ENCODE measurements around the gene COL9A3. TPM values are rescaled to one million over a fixed set of nuclear protein-coding genes. Genes with fewer than 3 reads are reported as not detected.
A peak's percentile ranks its signal among the peaks of the same experiment; 100 is the strongest.

The COL9A3 gene
- total RNA-seq, 1 experiment from 2014 or later, result 150 TPM

GRCh38 chr20:62772103-62772611, 44.7 kb upstream of the COL9A3 start:
- no peaks in the 10 kb centered on the region for H4K20me1 ChIP-seq (ENCODE audit: control insufficient read depth, insufficient read depth, insufficient read length)
- no peak overlapping the region for H2BK15ac ChIP-seq (ENCODE audit: low read depth, low read length)
- H3K27ac ChIP-seq (ENCODE audit: insufficient read length, low read depth, low read length), result no peak overlapping the region
- H3K4me2 ChIP-seq (ENCODE audit: insufficient read depth, insufficient read length, low read length), result no peak overlapping the region
- H3K9ac ChIP-seq (ENCODE audit: extremely low read depth, insufficient read length, low read length), result no peak overlapping the region
- no peak overlapping the region for H4K5ac ChIP-seq (ENCODE audit: insufficient read length, low read depth, low read length)
- H2AFZ ChIP-seq (ENCODE audit: low read length), result no peak overlapping the region
- H3K14ac ChIP-seq (ENCODE audit: insufficient read depth, low read length), result no peak overlapping the region
- no peak for DNase-seq
- no peak overlapping the region for H4K8ac ChIP-seq (replicated peaks; ENCODE audit: insufficient read length, low read depth, low read length)
- Mint-ChIP-seq H3K27ac (0 out of 7 replicates have a peak overlapping the region, but pooled peaks of 1 of the 3 experiments have one; percentile 53), H3K4me3 (peak overlapping the region in 1 of 2 experiments; percentile 32; a peak in 1 of 5 replicates), H3K9me3 (no peaks in the 10 kb centered on the region; a peak in 2 of 5 replicates), H3K36me3 (ENCODE audit: insufficient read depth in 1 of 3, low read depth in 3 of 3) (no peaks in the 10 kb centered on the region; a peak in 1 of 7 replicates), H3K4me1 (peaks cover 4 to 23% of the 10 kb centered on the region in 2 experiments; a peak in 3 of 4 replicates), H3K27me3 (ENCODE audit: low read depth) (peaks cover 10% of the 10 kb centered on the region)
- no peak overlapping the region for H3T11ph ChIP-seq (ENCODE audit: low read length)
- no peak overlapping the region for H2BK120ac ChIP-seq (ENCODE audit: low read depth, low read length, poor library complexity, severe bottlenecking)
- H3K4me1 ChIP-seq (ENCODE audit: insufficient read depth, low read length), result peaks cover 3% of the 10 kb centered on the region; the same call in 1 of the 2 replicates
- no peaks in the 10 kb centered on the region for H3K79me1 ChIP-seq (ENCODE audit: insufficient read depth, low read depth, low read length, poor library complexity, severe bottlenecking)
- no peak for TF ChIP-seq CTCF (conservative IDR thresholded peaks at IDR 0.05)
- no peaks in the 10 kb centered on the region for H3K27me3 ChIP-seq (ENCODE audit: insufficient read depth, low read length)
- WGBS (ENCODE audit: extremely low coverage, insufficient read length, low lambda C conversion rate), result no CpG with 5 or more reads among the region's 23 CpGs
- no peak overlapping the region for H2BK12ac ChIP-seq (ENCODE audit: insufficient read length, low read depth, low read length)
- H3K4ac ChIP-seq (ENCODE audit: low read depth, low read length), result no peak overlapping the region
- H3K9me3 ChIP-seq (ENCODE audit: control insufficient read depth, low read depth, low read length), result no peaks in the 10 kb centered on the region
- H2BK5ac ChIP-seq (ENCODE audit: insufficient read length, low read length), result no peak overlapping the region
- no peak overlapping the region for H3K23ac ChIP-seq (ENCODE audit: insufficient read length, low read depth, low read length)
- H3K23me2 ChIP-seq (ENCODE audit: insufficient read length, low read depth, low read length, poor library complexity, severe bottlenecking), result no peaks in the 10 kb centered on the region
- no peak overlapping the region for H3K18ac ChIP-seq (ENCODE audit: insufficient read length, low read depth, low read length)
- no peak overlapping the region for H3K56ac ChIP-seq (ENCODE audit: insufficient read length, low read depth, low read length)
- no peak overlapping the region for H2AK5ac ChIP-seq (ENCODE audit: insufficient read length, low read length)
- H3K79me2 ChIP-seq (ENCODE audit: insufficient read depth, low read length), result no peaks in the 10 kb centered on the region
- H4K91ac ChIP-seq (ENCODE audit: insufficient read length, low read depth, low read length), result no peak overlapping the region
- no peak overlapping the region for H2BK20ac ChIP-seq (ENCODE audit: low read depth, low read length, poor library complexity, severe bottlenecking)

Data from H9 (cell line).